Measurements from ENCODE around the gene INTS3.
A peak's percentile ranks its signal among the peaks of the same experiment; 100 is the strongest.
"Not testable (repeated sequence)": the region's sequence is repeated elsewhere in the genome, so short reads cannot be mapped to it uniquely, and the experiment has no call there.

The INTS3 gene

GRCh38 chr1:153698923-153699714, 28.7 kb upstream of the INTS3 start:
- no peak for DNase-seq (ENCODE audit: low read depth, low spot score)

- no peak for DNase-seq (ENCODE audit: low read depth, low spot score)
These were observed 28.1 kb upstream of the INTS3 start for GRCh38 chr1:153699768-153700167.

- DNase-seq (ENCODE audit: low read depth, low spot score) = no peak
These were observed 22.4 kb upstream of the INTS3 start for GRCh38 chr1:153705484-153705883.

- DNase-seq (ENCODE audit: low read depth, low spot score) = no peak
These were observed 16.8 kb upstream of the INTS3 start for GRCh38 chr1:153711026-153711425.

- DNase-seq (ENCODE audit: low read depth, low spot score) = not testable (repeated sequence)
These were observed 11.6 kb upstream of the INTS3 start for GRCh38 chr1:153716211-153716610.

- no peak for DNase-seq (ENCODE audit: low read depth, low spot score)
These were observed 10.5 kb upstream of the INTS3 start for GRCh38 chr1:153717330-153717729.

GRCh38 chr1:153723687-153724086, 4.2 kb upstream of the INTS3 start:
- no peak for DNase-seq (ENCODE audit: low read depth, low spot score)

- DNase-seq (ENCODE audit: low read depth, low spot score) = not testable (repeated sequence)
These were observed 3.2 kb upstream of the INTS3 start for GRCh38 chr1:153724634-153725033.

- DNase-seq (ENCODE audit: low read depth, low spot score) = no peak
These were observed 636 bp downstream of the INTS3 start for GRCh38 chr1:153728305-153729066.

- DNase-seq (ENCODE audit: low read depth, low spot score) = no peak
These were observed 2.7 kb downstream of the INTS3 start for GRCh38 chr1:153730468-153730988.

GRCh38 chr1:153733970-153734369, 6.1 kb downstream of the INTS3 start:
- DNase-seq (ENCODE audit: low read depth, low spot score) = no peak

- DNase-seq (ENCODE audit: low read depth, low spot score) = no peak
These were observed 6.7 kb downstream of the INTS3 start for GRCh38 chr1:153734396-153735089.

- no peak for DNase-seq (ENCODE audit: low read depth, low spot score)
These were observed 7.2 kb downstream of the INTS3 start for GRCh38 chr1:153735090-153735420.

- DNase-seq (ENCODE audit: low read depth, low spot score) = no peak
These were observed 14.1 kb downstream of the INTS3 start for GRCh38 chr1:153741986-153742385.

- no peak for DNase-seq (ENCODE audit: low read depth, low spot score)
These were observed 14.7 kb downstream of the INTS3 start for GRCh38 chr1:153742411-153743142.

GRCh38 chr1:153745417-153745816, 17.6 kb downstream of the INTS3 start:
- peak; percentile 84 for DNase-seq (ENCODE audit: low read depth, low spot score)

GRCh38 chr1:153746174-153746573, 18.3 kb downstream of the INTS3 start:
- no peak for DNase-seq (ENCODE audit: low read depth, low spot score)

- DNase-seq (ENCODE audit: low read depth, low spot score) = no peak
These were observed 21.1 kb downstream of the INTS3 start for GRCh38 chr1:153748903-153749302.

- DNase-seq (ENCODE audit: low read depth, low spot score) = no peak
These were observed 21.7 kb downstream of the INTS3 start for GRCh38 chr1:153749408-153750005.

GRCh38 chr1:153750026-153750995, 22.5 kb downstream of the INTS3 start:
- no peak for DNase-seq (ENCODE audit: low read depth, low spot score)
